ENCODE data around the gene BTG3. TPM values are rescaled to one million over a fixed set of nuclear protein-coding genes. Genes with fewer than 3 reads are reported as not detected.

The BTG3 gene
- total RNA-seq, 1 donor from 2014 or later, result 19.4 TPM

GRCh38 chr21:17610911-17611310 lies 1.8 kb downstream of the BTG3 start:
- Histone ChIP-seq H3K36me3 (peaks cover 0 to 12% of the 10 kb centered on the region in 2 donors), H3K4me1 (peaks cover 0 to 7% of the 10 kb centered on the region in 2 donors), H3K9me3 (no peaks in the 10 kb centered on the region), H3K4me3 (peak overlapping the region; percentile 82 to 93), H3K27ac (peak overlapping the region; percentile 89 to 96), H3K27me3 (no peaks in the 10 kb centered on the region)
- no peak for DNase-seq (ENCODE audit: low spot score in 2 of 2)
- intact Hi-C loops (cut with DNase I), result loop anchor here (1.0 to 5.0 kb wide), 3 partner anchors 159 to 1884 kb away; partner anchors contain the start of genes C21orf91 and USP25
- TF ChIP-seq CTCF (IDR thresholded peaks at IDR 0.05), result no peak

- Histone ChIP-seq H3K27me3 (no peaks in the 10 kb centered on the region), H3K4me1 (peaks cover 0 to 7% of the 10 kb centered on the region in 2 donors), H3K9me3 (no peaks in the 10 kb centered on the region), H3K36me3 (peaks cover 1 to 12% of the 10 kb centered on the region in 2 donors), H3K27ac (no peak overlapping the region), H3K4me3 (no peak overlapping the region)
- no peak for DNase-seq (ENCODE audit: low spot score in 2 of 2)
- intact Hi-C loops (cut with DNase I), result loop anchor here (5.0 kb wide), 2 partner anchors 157 to 1882 kb away; partner anchors contain the start of gene USP25
- TF ChIP-seq CTCF (IDR thresholded peaks at IDR 0.05), result no peak
Observed at GRCh38 chr21:17609681-17610080, 3.0 kb downstream of the BTG3 start.

GRCh38 chr21:17607684-17608083 lies 5.0 kb downstream of the BTG3 start:
- intact Hi-C loops (cut with DNase I), result no loop called here
- Histone ChIP-seq H3K4me3 (no peak overlapping the region), H3K27me3 (no peaks in the 10 kb centered on the region), H3K27ac (no peak overlapping the region), H3K4me1 (peaks cover 0 to 7% of the 10 kb centered on the region in 2 donors), H3K9me3 (no peaks in the 10 kb centered on the region), H3K36me3 (peaks cover 17 to 29% of the 10 kb centered on the region in 2 donors)
- DNase-seq (ENCODE audit: low spot score in 2 of 2), result no peak
- no peak for TF ChIP-seq CTCF (IDR thresholded peaks at IDR 0.05)

GRCh38 chr21:17602874-17603273 lies 9.8 kb downstream of the BTG3 start:
- no peak overlapping the region for H3K27ac ChIP-seq

GRCh38 chr21:17598437-17598836 lies 14.3 kb downstream of the BTG3 start:
- H3K36me3 ChIP-seq, result peaks cover 30 to 78% of the 10 kb centered on the region in 2 donors

More at GRCh38 chr21:17602874-17603273, 9.8 kb downstream of the BTG3 start:
- intact Hi-C loops (cut with DNase I), result no loop called here
- Histone ChIP-seq H3K27me3 (no peaks in the 10 kb centered on the region), H3K9me3 (no peaks in the 10 kb centered on the region), H3K4me1 (no peaks in the 10 kb centered on the region), H3K4me3 (no peak overlapping the region), H3K36me3 (peaks cover 29 to 56% of the 10 kb centered on the region in 2 donors)
- no peak for DNase-seq (ENCODE audit: low spot score in 2 of 2)
- no peak for TF ChIP-seq CTCF (IDR thresholded peaks at IDR 0.05)

More at GRCh38 chr21:17598437-17598836, 14.3 kb downstream of the BTG3 start:
- no peak for TF ChIP-seq CTCF (IDR thresholded peaks at IDR 0.05)
- Histone ChIP-seq H3K4me3 (no peak overlapping the region), H3K9me3 (no peaks in the 10 kb centered on the region), H3K27ac (no peak overlapping the region), H3K27me3 (no peaks in the 10 kb centered on the region), H3K4me1 (no peaks in the 10 kb centered on the region)
- no peak for DNase-seq (ENCODE audit: low spot score in 2 of 2)
- intact Hi-C loops (cut with DNase I), result no loop called here

Data from ascending aorta (tissue), 2 donors.